ENCODE data around the gene AP1B1.

GRCh38 chr22:29301716-29302401, 86.5 kb downstream of the AP1B1 start:
- TF ChIP-seq, protein P1, sequence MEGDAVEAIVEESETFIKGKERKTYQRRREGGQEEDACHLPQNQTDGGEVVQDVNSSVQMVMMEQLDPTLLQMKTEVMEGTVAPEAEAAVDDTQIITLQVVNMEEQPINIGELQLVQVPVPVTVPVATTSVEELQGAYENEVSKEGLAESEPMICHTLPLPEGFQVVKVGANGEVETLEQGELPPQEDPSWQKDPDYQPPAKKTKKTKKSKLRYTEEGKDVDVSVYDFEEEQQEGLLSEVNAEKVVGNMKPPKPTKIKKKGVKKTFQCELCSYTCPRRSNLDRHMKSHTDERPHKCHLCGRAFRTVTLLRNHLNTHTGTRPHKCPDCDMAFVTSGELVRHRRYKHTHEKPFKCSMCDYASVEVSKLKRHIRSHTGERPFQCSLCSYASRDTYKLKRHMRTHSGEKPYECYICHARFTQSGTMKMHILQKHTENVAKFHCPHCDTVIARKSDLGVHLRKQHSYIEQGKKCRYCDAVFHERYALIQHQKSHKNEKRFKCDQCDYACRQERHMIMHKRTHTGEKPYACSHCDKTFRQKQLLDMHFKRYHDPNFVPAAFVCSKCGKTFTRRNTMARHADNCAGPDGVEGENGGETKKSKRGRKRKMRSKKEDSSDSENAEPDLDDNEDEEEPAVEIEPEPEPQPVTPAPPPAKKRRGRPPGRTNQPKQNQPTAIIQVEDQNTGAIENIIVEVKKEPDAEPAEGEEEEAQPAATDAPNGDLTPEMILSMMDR (IDR thresholded peaks at IDR 0.05), result no peak
- TF ChIP-seq POLR2A (IDR thresholded peaks at IDR 0.05), result no peak

All from testis (tissue), 2 donors.